HEK293 (cell line): ENCODE data around the gene NOMO2.
"Not testable (repeated sequence)": the region's sequence is repeated elsewhere in the genome, so short reads cannot be mapped to it uniquely, and the experiment has no call there.

Experiments
- CTCF ChIP-seq: fragments of 450-650 bp; formaldehyde crosslinking; IDR thresholded peaks from 2 replicates; pipeline ENCODE4 v1.5.1; 2016; ENCODE audit warnings: missing biosample characterization, missing genetic modification characterization
- ZNF10 ChIP-seq: fragments of 450-650 bp; formaldehyde crosslinking; IDR thresholded peaks from 2 replicates; pipeline ENCODE4 v1.5.1; 2017; ENCODE audit warnings: missing biosample characterization, missing genetic modification characterization
- ZNF148 ChIP-seq: fragments of 450-650 bp; formaldehyde crosslinking; IDR thresholded peaks from 2 replicates; pipeline ENCODE4 v1.5.0; 2017; ENCODE audit warnings: missing biosample characterization, missing genetic modification characterization, borderline replicate concordance
- ZNF24 ChIP-seq: fragments of 450-650 bp; formaldehyde crosslinking; IDR thresholded peaks from 2 replicates; pipeline ENCODE4 v1.5.1; 2016; ENCODE audit warnings: missing biosample characterization, missing genetic modification characterization
- ZNF324 ChIP-seq: fragments of 450-650 bp; formaldehyde crosslinking; IDR thresholded peaks from 2 replicates; pipeline ENCODE4 v1.5.1; 2016; ENCODE audit warnings: missing biosample characterization, missing genetic modification characterization
- ZNF791 ChIP-seq: fragments of 450-650 bp; formaldehyde crosslinking; IDR thresholded peaks from 2 replicates; pipeline ENCODE4 v1.5.1; 2016; ENCODE audit warnings: missing biosample characterization, missing genetic modification characterization

GRCh38 chr16:18570529-18571306 is 8.8 kb upstream of the NOMO2 start:
- not testable (repeated sequence) for TF ChIP-seq ZNF324 (tag by site-specific recombination); ZNF791; ZNF10 (tag by site-specific recombination); ZNF24 (tag by site-specific recombination); ZNF148; CTCF (tag by site-specific recombination)
